Hepatic stellate cell (primary cell): Measurements from ENCODE around the gene ZFP28.
A peak's percentile ranks its signal among the peaks of the same experiment; 100 is the strongest.

Source experiments
- DNase-seq: peaks from one replicate; pipeline ENCODE4 v3.0.0; 2011; ENCODE audit warnings: low spot score

Gene ZFP28

GRCh38 chr19:56538761-56539263 is at the start of gene ZFP28:
ZFP28 (plus strand) TSS chr19:56538948; CDS start chr19:56539019, 71 bp downstream.
- DNase-seq: no peak

DNA sequence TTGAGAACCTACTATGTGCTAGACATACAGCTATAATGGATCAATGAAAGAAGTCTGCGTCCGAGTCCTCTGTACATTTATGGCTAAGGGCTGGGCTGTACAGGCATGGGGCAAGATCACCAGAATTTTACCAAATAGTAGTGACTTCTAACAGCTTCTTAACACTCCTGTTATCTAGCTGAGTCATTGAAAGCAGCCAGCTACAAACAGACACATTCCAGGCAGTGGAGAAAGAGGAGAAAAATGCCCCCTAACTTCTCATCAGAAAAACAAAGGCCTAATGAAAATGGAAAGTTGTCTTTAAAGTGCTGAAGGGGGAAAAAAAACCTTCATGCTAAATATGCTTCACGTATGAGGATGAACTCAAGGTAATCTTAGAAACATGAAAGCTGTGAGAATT is 47.3 kb upstream of the ZFP28 start:
- no peak for DNase-seq

GRCh38 chr19:56504581-56504980 is 34.2 kb upstream of the ZFP28 start:
- peak; percentile 8 for DNase-seq

GRCh38 chr19:56507446-56508289 is 31.1 kb upstream of the ZFP28 start, which contains the start of gene ZNF471:
ZNF471 (plus strand) TSS chr19:56507855; CDS start chr19:56511572, 3,717 bp downstream.
- DNase-seq: peak; percentile 98

DNA sequence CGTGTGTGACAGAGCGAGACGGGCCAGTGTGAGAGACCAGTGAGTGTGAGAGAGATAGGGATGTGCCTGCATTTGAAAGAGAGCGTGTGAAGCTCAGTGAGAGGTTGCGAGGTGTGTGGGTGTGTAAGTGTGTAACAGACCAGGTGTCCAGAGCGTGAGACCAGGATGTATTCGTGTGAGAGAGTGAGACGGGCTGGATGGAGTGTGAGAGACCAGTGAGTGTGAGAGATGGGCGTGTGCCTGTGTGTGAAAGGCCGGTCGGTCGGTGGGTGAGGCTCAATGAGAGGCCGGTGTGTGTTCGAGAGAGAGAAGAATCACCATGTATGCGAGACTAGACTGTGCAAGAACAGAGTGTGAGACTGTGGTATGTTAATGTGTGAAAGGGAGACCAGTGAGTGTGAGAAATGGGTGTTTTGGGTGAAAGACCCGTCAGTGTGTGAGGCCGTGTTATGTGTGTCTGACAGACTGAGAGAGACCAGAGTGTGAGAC is 30.4 kb upstream of the ZFP28 start:
- peak; percentile 8 for DNase-seq

DNA sequence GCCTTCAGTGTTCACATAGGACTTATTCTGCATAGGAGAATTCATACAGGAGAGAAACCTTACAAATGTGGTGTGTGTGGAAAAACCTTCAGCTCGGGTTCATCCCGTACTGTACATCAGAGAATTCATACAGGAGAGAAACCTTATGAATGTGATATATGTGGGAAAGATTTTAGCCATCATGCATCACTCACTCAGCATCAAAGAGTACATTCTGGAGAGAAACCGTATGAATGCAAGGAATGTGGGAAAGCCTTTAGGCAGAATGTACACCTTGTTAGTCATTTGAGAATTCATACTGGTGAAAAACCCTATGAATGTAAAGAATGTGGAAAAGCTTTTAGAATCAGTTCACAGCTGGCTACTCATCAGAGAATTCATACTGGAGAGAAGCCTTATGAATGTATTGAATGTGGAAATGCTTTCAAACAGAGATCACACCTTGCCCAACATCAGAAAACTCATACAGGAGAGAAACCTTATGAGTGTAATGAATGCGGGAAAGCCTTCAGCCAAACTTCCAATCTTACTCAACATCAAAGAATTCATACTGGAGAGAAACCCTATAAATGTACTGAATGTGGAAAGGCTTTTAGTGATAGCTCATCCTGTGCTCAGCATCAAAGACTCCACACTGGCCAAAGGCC is 13.4 kb upstream of the ZFP28 start:
- DNase-seq: no peak

GRCh38 chr19:56537442-56537841 is 1.3 kb upstream of the ZFP28 start:
- no peak for DNase-seq

- peak; percentile 97 for DNase-seq
These were observed 441 bp upstream of the ZFP28 start for GRCh38 chr19:56538254-56538760.

DNA sequence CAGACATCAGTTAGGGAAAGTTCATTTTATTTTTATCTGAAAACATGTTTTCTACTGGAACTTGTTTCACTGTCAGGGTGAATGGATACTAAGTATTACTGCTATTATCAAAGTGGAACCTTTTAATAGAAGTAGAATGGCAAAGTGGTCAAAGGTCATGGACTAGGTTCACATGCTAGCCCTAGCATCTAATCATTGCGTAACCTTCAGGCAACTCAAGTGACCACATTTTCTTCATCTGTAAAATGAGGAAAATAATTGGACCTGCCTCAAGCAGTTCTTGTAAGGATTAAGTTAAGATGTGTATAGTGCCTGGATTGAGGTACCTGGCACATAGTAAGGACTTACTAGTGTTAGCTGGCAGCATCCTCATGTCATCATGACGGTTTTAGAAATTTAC is 5.0 kb downstream of the ZFP28 start:
- DNase-seq: no peak

DNA sequence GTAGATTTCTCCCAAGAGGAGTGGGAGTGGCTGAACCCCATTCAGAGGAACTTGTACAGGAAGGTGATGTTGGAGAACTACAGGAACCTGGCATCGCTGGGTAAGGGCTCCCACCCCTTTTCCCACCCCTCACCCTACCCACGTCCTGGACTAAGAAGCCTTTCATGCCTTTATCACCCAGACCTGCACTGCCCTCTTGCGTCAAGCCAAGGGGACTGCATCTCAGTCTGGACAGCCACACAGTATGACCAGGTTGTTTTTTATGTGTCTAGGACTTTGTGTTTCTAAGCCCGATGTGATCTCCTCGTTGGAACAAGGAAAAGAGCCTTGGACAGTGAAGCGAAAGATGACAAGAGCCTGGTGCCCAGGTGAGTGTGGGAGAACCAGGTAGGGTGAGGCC is 8.8 kb downstream of the ZFP28 start:
- DNase-seq: no peak

- DNase-seq: no peak
These were observed 15.6 kb downstream of the ZFP28 start for GRCh38 chr19:56554272-56554869.

DNA sequence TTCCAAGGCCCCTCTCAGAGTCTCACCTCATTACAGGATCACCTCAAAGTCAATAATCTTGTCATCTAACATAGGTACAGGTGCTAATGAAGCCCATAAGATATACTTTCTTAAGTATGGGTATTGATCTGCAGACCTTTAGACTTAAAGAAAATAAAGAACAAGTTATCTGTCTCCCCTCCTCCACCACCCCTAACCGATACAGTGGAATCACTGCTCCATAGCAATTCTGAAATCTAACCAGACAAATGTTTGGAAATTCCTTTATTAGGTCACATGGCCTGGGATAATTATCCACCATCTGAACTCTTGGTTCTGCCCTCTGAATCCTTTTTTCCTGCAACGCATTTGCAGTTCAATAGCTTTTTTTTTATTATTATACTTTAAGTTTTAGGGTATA is 24.0 kb downstream of the ZFP28 start:
- DNase-seq: no peak

DNA sequence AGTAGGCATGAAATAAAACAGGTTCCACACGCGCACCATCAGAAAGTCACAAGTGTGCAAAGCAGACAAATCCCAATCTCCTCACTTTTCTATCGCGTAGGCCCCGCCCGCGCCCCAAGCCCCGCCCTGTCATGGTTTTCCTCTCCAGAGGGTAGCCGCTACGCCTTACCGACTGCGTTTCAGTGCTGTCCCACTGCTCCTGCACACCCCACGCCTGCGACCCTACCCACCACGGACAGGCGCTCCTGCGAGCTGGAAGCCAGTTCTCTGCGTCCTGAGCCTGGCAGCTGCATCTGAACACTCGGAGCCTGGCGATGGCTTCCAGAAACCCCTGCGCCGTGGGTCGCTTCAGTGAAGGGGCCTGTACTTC is 28.1 kb downstream of the ZFP28 start:
- peak; percentile 36 for DNase-seq

- peak; percentile 90 for DNase-seq
These were observed 28.7 kb downstream of the ZFP28 start, which contains the start of gene ZNF470 for GRCh38 chr19:56567274-56568120. ZNF470 (plus strand) TSS chr19:56567468; CDS start chr19:56570312, 2,844 bp downstream.

DNA sequence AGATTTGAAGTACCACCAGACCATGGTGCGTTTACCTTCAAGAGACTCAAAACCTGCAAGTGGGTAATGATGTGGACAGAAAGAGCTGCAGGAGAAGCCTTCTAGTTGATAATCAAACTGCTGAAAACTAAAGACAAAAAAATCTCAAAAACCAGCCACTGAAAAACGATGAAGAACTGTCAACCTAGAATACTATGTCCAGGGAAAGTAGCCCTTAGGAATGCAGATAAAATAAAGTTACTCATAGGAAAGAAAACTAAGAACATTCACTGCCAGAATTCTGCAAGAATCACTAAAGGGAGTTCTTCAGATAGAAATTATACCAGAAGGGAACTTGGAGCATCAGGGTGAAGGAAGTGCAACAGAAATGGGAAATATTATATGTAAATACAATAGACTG is 33.8 kb downstream of the ZFP28 start:
- no peak for DNase-seq

DNA sequence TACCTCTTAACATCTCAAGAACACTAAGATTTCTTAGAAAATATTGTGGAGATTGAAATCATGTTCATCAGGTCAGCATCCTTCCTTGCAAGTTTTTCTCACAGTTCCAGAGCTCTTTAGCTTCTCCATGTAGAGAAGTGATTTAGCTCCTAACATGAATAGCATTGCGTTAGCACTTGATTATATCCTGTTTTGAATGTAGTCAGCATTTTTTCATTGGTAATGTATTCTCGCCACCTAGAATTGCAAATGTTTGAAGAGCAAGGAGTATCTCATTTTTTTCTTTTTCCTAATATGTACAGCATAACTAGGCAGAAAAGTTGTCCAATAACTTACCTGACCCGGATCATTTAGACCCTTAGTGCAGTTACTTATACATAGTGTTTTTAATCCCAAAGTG is 35.2 kb downstream of the ZFP28 start:
- DNase-seq: no peak

DNA sequence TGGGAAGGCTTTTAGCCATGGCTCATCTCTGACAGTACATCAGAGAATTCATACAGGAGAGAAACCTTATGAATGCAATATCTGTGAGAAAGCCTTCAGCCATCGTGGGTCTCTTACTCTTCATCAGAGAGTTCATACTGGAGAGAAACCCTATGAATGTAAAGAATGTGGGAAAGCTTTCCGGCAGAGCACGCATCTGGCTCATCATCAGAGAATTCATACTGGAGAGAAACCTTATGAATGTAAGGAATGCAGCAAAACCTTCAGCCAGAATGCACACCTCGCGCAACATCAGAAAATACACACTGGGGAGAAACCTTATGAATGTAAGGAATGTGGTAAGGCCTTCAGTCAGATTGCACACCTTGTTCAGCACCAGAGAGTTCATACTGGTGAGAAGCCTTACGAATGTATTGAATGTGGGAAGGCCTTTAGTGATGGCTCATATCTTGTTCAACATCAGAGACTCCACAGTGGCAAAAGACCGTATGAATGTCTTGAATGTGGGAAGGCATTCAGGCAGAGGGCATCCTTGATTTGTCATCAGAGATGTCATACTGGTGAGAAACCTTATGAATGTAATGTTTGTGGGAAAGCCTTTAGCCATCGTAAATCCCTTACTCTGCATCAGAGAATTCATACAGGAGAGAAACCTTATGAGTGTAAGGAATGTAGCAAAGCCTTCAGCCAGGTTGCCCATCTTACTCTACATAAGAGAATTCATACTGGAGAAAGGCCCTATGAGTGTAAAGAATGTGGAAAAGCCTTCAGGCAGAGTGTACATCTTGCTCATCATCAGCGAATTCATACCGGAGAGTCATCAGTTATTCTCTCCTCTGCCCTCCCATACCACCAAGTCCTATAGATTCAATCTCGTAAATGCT is 39.2 kb downstream of the ZFP28 start:
- no peak for DNase-seq

- DNase-seq: no peak
These were observed 55.7 kb downstream of the ZFP28 start for GRCh38 chr19:56594446-56594782.

DNA sequence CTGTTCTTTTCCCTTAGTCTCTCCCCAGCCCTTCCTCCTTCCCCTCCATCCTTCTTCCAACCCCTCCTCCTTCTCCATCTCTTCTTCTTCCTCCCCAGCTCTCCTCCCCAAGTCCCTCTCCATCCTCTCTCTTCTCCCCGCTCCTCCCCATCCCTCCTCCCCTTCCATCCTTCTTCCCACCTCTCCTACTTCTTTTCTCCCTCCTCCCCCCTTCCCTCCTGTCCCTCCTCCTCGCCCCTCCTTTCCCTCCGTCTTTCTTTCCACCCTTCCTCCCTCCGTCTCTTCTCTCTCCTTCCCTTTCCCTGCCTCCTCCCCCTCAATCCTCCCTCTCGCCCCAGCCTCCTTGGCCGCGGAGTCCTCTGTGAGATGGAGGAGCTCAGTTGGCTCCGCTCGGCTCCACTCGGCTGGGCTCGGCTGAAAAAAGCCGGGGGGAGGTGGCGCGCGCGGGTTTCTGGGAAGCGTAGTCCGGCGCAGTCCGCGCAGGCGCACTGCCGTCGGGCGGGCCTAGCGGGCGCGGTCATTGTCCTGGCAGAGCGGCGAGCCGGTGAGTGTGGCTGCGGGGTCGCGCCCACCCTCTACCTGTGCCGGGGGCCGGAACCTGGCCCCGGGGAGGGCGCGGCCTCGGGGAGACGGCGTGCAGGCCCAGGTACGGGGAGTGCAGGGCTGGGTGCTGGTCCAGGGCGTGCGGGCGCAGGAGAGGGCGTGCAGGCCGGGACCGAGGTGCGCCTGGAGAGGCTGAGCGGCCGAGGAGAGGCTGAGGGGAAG is 56.2 kb downstream of the ZFP28 start, which contains the start of gene ZNF71:
TSS of gene ZNF71 (plus strand) at position 520 of the 765 bp plus-strand sequence. CDS start 6,257 bp downstream, outside the sequence.
- peak; percentile 97 for DNase-seq

GRCh38 chr19:56595548-56595899 is 56.8 kb downstream of the ZFP28 start:
- DNase-seq: no peak
